Skeletal muscle cell (primary cell): ENCODE data around the gene WFIKKN1.
"Not testable (repeated sequence)": the region's sequence is repeated elsewhere in the genome, so short reads cannot be mapped to it uniquely, and the experiment has no call there.

Experiments
- DNase-seq: peaks from one replicate; pipeline ENCODE4 v3.0.0-alpha.2; 2010; ENCODE audit warnings: low read depth
- H3K4me3 ChIP-seq: 2 replicates; pipeline ENCODE4 v1.5.1; 2011; ENCODE audit warnings: low read depth, mild to moderate bottlenecking, control low read depth, low read length, moderate library complexity

The WFIKKN1 gene

DNA sequence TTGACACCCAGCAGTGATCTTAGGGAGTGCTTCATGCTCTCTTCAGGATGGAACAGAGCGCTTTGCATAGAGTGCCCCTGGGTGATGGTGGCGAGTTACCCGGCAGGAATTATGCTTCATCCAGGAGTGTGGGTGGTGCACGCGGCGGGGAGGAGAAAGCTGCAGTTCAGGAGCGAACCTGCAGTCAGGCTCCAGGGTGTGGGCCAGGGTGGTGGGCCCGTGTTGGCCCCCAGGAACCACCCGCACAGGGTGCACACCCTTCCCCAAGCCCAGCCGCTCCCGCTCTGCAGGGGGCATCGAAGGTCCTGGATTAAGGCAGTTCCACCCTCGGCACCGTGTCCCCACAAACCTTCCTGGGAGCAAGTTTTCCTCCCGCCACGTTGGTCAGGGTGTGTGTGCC is 37.0 kb upstream of the WFIKKN1 start:
- no peak for DNase-seq
- H3K4me3 ChIP-seq: no peak overlapping the region

DNA sequence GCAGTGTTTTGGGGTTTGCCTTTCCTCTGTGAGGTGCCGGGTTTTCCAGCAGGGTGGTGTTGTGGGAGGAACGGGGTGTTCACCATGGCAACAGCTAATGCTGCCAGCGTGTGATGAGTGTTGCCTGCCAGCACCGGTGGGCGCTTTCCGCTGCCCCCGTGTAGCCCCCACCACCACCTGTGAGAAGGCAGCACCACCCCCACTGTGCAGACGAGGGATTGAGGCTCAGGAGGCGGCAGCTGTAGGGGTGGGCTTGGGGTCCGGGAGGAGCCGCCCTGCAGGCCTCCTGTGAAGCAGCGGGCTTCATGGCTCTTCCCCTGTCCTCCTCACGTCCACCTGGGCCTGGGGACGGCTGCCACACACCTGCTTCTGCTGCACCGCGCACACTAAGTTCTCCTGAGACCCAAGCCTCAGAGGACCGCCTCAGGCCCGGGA is 35.7 kb upstream of the WFIKKN1 start:
- DNase-seq: no peak
- H3K4me3 ChIP-seq: no peak overlapping the region

DNA sequence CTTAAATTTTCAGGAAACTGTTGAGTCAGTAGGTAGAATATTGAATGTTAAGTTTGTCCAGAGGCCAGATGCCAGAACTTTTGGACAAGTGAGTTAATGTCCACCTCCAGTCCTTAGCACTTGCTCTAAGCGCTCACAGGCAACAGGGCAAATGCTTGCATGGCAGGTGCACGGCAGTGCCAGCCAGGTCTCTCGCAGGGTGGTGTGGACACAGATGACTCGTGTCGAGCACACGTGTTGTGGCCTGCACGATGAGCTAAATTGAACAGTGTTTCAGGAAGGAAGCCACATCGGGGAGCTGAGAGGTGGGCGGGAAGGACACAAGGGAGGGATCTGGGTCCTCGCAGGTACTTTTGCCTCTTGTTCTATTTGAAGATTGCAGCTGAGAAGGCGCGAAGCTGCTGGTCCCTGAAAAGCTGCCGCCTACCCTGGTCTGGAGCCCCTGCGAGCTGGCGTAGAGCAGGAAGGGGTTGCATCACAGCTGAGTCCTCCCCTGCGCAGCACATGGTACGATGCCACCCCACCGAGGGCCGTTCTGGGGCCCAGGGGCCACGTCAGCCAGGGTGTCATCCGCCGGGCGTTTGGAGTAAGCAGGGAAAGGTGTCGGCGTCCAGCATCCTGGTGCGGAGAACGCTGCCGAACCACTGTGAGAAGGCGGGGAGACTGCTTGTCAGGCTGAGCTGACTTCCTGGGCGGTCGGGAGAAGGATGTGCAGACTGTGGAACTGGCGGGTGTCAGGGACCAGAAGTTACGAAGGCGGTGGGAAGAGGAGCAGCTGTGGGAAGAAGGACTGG is 34.6 kb upstream of the WFIKKN1 start:
- DNase-seq: no peak
- H3K4me3 ChIP-seq: no peak overlapping the region

DNA sequence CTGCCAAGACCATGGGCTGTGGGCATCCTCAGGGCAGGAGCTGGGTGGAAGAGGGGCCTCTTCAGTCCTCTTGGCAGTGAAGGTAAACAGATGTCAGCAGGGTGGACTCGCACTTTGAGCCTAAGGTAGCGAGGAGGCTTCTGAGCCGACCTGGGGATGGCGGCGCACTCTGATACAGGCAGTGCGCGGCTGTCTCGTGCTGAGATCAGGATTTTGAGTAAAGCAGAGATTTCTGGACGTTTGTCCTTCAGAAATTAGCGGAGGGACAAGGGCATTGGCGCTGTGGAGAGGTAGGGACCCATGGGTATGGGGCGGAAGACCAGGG is 34.1 kb upstream of the WFIKKN1 start:
- no peak overlapping the region for H3K4me3 ChIP-seq
- DNase-seq: no peak

DNA sequence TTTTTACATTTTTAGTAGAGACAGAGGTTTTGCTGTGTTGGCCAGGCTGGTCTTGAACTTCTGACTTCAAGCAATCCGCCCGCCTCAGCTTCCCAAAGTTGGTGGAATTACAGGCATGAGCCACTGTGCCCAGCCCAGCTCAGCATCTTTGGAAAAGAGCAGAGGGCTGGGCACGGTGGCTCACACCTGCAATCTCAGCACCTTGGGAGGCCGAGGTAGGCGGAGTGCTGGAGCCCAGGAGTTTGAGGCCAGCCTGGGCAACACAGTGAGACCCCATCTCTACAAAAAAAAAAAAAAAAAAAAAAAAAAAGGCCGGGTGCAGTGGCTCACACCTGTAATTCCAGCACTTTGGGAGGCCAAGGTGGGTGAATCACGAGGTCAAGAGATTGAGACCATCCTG is 33.1 kb upstream of the WFIKKN1 start:
- H3K4me3 ChIP-seq, DNase-seq: not testable (repeated sequence)

DNA sequence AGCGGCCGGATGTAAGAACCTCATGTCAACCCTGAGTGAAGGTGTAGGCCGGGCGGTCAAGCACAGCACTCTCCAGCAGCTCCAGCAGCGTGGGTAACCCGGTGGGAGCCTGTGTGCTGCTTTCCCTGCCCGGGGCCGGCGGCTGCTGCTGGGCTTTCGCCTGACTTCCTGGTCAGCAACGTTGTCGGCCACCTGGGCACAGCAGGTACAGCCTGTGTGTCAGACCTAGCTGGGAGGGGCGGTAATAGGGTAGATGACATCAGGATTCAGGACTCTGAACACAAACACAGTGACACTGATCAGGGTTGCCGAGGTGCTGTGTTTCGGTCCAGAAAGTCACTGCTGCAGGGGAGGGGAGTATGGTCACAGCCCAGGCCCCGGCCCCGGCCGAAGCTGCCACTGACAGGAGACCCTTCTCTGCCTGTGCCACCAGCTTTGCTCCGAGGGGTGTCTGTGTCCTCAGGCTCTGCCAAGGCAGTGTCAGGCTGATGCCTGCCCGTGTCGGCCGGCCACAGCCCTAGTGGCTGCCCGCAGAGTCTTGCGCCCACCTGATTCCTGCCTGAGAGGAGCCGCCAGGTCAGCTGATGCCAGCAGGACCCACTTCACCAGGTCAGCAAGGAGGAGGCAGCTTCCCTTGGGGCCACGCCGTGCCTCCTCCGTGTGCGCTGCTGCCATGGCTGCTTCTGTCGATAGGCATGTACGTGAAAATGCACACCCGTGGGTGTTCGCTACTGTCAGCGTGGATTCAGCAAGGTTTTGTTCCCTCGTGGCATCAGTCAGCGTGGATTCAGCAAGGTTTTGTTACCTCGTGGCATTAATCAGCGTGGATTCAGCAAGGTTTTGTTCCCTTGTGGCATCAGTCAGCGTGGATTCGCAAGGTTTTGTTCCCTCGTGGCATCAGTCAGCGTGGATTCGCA is 31.7 kb upstream of the WFIKKN1 start:
- H3K4me3 ChIP-seq: no peak overlapping the region

DNA sequence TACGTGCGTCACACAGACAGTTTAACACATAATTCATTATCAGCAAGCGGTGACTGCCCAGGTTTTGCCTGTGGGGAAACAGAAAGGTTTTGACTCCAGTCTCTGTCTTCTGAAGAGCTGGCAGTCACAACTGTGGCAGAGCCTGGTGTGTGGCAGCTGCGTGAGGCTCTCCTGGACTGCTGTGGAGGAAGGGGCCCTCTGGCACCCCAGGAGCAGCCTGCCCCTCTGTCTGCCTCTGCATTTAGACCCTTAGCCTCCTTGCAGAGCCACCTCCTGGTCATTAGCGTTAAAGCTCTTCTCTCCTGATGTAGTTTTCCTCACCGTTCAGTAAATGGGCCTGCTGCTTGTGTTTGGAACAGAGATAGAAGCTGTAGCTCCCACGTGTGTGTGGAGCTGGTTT is 30.0 kb upstream of the WFIKKN1 start:
- H3K4me3 ChIP-seq: no peak overlapping the region
- DNase-seq: no peak

More for the DNA sequence above, 31.7 kb upstream of the WFIKKN1 start:
- DNase-seq: no peak

DNA sequence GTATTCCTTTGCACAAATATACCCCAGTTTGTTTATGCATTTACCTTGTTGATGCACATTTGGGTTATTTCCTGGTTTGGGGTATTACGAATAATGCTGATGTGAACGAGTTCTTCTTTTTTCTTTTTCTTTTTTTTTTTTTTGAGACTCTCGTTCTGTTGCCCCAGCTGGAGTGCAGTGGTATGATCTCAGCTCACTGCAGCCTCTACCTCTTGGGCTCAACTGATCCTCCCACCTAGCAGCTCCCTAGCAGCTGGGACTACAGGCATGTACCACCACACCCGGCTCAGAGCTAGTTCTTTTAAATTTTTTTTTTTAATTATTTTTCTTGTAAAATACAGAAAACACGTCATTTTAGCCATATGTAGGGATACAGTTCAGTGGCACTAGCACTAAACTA is 26.9 kb upstream of the WFIKKN1 start:
- no peak for DNase-seq
- H3K4me3 ChIP-seq: no peak overlapping the region

DNA sequence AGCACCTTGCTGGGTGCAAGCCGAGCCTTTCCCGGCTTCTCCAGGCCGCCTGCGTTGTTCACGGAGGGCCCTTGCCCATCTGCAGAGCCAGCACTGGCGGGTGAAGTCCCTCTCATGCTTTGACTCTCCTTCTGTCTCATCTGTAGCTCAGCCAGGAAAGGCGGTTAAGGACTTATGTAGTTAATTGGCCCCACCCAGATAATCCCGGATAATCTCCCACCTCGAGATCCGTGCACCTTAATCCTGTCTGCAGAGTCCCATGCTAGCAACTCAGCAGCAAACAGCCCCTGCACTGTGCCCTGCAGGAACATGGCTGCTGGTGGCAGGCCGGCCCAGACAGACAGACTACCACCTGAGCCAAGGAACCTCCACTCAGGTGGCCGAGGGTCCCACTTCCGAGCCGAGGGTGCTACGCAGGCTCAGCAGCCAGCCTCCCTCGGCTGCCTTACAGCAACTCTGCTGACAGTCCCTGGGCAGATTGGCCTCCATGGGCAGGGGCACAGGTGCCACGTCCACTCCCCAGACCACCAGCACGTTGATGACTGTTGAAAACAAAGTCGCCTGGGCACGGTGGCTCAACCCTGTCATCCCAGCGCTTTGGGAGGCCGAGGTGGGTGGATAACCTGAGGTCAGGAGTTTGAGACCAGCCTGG is 24.0 kb upstream of the WFIKKN1 start:
- H3K4me3 ChIP-seq: no peak overlapping the region
- DNase-seq: no peak

DNA sequence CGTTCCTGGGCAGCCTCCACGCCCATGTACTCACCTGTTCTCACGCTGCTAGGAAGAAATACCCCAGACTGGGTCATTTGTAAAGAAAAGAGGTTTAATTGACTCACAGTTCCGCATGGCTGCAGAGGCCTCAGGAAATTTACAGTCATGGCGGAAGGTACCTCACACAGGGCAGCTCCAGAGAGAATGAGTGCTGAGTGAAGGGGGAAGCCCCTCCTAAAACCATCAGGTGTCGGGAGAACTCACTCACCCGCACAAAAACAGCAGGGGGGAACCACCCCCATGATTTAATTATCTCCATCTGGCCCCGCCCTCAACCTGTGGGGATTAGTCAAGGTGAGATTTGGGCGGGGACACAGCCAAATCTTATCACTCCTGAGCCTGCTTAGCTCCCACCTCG is 22.8 kb upstream of the WFIKKN1 start:
- DNase-seq: no peak
- no peak overlapping the region for H3K4me3 ChIP-seq

DNA sequence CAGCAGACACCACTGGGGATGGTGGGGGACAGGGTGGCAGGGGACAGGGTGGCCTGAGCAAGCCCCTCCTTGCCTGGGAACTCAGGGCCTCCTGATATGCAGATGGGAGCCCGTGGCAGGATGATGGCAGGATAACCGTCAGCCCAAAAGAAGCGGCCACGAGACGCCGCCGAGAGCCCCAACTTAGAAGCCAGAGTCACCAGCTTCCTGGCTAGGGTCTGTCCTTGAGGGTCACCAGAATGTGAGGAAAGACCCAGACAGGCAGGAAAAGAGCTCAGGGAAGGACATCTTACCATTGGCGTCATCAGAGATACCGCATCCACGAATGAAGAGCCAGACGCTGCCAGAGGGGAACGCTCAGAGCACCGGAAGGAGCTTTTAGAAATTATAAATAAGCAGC is 21.5 kb upstream of the WFIKKN1 start:
- no peak for DNase-seq
- H3K4me3 ChIP-seq: no peak overlapping the region

DNA sequence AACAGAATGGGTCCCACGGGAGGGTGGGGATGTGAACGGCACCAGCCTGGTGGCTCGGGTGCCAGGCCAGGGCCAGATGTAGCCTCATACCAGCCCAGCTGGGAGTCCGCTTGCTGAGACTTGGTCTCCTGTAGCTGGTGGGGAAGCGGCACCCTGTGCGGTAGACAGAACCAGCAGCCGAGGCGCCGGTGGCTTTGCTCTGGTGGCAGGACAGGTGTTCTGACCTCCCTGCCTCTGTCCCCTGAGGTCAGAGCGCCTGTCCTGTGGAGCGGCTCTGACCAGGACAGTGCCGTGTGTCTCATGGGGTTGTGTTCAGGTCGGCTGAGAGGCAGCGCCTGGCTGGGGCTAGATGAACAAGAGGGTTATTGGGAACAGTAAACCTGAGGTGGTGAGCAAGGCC is 20.8 kb upstream of the WFIKKN1 start:
- DNase-seq: no peak
- H3K4me3 ChIP-seq: no peak overlapping the region

DNA sequence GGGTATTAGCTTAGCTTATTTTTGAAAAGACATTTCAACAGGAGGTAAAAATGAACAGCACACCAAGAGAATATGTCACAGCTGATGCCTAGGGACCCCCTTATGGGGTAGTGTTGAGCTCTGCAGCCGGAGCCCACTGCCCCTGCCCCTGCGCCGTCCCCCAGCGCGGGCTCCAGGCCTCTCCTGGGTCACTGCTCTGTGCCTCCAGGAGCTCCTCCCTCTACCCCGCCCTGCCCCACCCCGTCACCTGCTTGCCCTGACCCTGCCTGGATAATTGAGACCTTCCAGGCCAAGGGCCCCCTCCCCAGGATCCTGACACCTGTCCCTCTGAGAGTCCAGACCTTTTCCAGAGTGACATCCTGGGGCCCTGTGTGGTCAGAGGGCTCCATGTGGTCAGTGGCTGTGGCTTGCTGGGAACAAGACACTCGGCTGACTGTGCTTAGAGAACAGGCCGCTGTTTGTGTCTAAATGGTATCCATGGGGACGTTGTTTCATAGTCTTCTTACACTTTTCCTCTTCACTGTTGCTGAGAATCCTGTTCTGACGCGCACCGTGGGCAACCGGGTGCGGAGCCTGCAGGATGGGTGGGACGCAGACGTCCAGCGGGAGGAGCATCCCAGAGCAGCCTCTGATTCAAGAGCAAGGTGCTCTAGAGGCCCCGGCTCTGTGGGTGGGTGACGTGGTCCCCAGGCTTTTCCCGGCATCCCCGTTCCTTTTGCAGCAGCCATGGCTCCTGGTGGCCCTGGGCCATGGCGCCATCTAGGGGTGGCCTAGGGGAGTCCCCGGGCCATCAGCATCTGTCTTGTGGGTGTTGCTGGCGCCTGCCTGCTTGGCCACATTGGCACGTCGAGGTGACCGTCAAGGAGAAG is 20.0 kb upstream of the WFIKKN1 start:
- no peak overlapping the region for H3K4me3 ChIP-seq
- DNase-seq: no peak

DNA sequence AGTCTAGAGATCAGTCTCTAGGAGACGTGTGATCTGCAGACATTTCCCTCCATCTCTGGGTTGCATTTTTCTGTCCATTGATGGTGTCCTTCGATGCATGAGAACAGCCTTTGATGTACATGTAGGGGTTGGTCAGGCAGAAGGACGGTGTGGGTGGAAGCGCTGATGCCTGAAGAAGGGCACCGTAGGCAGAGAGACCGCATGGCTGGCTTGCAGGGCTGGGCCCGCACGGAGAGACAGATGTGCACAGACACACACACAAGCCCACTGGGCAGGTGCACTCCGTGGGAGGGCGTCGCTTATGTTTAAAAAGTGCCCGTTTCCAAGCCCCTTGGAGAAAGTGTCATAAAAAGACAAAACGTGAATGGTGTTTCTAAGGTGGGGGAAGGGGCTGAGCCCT is 15.7 kb upstream of the WFIKKN1 start:
- no peak overlapping the region for H3K4me3 ChIP-seq

DNA sequence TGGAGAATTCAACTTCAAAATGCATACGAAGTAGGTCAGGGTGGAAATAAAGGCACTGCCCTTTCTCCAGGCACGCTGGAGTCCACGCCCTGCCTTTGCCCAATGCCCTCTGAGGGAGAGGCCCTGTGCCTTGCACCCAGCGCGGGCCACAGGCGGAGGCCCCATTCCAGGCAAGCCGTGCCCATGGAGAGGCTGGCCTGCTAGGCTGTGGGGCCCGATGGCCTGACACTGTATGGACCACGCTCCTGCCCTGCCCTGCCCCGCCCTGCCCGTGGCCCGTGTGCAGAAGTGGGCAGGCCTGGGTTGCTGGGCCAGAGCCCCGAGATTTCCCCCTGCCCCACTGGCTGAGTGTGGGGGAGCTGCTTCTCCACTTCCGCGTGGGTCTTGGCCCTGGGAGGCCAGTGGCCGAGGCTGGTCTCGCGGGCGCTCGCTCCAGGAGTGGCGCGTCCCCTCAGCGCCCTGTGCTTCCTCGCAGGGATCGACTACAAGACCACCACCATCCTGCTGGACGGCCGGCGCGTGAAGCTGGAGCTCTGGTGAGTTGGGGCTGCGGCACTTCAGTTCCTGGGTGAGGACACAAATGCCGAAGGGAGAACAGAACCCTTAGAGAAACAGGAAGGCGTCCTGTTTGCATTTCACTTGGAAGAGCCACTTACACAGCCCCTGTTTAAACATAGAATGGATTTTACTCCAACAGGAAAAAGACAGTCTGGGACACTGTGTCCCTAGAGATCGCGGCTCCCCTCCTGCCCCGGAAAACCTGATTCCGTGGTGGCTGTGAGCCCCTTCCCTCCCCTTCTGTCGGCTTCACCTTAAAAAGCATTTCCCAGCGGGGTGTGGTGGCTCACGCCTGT is 13.8 kb upstream of the WFIKKN1 start:
- H3K4me3 ChIP-seq: no peak overlapping the region
- no peak for DNase-seq

More for the DNA sequence above, 15.7 kb upstream of the WFIKKN1 start:
- no peak for DNase-seq

DNA sequence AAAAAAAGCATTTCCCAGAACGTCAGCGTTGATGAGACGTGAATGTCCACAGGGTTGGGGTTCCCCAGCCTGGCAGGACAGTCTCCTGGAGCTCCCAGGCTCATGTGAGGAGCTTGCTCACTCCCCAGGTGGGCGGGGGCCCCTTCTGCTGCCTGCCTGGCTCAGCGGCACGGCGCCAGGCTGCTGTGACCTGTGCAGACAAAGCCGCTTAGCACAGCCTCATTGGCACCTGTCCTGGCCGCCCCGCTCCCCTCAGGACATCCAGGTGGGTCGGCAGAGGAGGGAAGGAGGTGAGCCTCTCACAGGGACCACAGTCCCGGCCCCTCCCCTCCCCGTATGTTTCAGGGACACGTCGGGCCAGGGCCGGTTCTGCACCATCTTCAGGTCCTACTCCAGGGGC is 12.9 kb upstream of the WFIKKN1 start:
- no peak for DNase-seq
- no peak overlapping the region for H3K4me3 ChIP-seq

DNA sequence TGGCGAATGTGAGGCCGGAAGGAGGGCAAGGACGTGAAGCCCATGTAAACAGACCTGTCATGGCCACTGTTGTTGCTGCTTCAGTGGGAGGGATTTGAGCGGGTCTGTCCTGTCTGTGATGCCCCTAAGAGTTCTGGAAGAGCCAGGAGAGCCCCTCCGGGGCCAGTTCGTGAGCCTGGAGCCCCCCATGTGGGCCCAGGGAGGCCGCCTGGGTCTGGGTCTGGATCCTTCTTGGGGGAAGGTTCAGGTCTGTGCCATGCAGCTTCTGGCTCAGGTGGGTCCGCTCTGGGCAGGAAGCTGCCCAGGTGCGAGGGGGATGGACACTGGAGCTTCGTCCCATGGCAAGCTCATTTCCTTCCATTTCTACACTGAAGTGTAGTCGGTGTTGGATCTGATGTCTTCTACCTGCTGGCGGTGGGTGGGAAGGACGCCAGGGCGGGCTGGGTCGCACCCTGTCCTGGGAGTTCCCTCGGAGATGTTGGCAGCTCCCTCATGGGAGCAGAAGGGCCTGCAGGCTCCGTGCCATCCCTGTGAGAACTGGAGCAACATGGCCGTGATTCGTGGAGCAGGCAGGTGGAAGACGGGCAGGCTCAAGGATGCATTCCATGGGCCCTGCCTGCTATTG is 11.2 kb upstream of the WFIKKN1 start:
- DNase-seq: no peak
- H3K4me3 ChIP-seq: no peak overlapping the region
